Measurements from ENCODE around the gene FOXF1. TPM values are rescaled to one million over a fixed set of nuclear protein-coding genes. Genes with fewer than 3 reads are reported as not detected.

Gene FOXF1
- total RNA-seq, 4 donors from 2014 or later, result 10.8 to 44.1 (median 23.4) TPM

DNA sequence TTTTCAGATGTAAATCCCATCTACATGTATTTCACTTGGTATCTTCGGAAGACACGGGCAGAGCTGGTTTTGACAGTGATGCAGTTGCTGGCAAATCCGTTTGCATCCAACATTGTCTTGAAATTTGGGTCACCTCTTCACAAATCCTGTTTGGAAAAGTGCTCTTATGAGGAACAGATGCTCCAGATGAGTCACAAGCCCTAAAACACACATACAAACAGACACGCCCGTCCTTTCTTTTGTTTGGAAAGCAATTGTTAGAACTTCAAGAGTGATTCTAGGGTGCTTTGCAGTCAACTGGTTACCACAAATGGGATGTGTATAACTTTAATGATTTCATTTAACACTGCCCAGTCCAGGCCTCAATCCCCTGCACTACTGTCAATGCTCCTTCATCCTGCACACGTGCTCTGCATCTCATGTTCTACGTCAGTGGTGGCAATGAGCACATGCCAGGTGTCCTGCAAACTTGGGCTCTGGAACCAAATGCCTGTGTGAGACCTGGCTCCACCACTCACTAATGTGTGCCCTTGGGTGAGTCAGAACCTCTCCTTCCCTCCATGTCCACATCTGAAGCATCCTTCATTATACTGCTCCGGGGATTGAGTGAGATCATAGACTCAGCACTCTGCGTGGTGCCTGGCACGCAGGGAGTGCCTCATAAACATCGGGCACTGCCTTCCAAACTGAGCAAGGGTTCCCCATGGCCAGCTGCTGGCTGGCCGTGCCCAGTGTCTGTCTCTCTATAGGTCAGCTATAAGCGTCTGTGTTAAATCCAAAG lies 19.3 kb upstream of the FOXF1 start:
- no peak for DNase-seq
- Histone ChIP-seq H3K4me1 (peaks cover 3 to 21% (median 13%) of the 10 kb centered on the region in 4 donors), H3K27me3 (peaks cover 39% of the 10 kb centered on the region), H3K9me3 (no peaks in the 10 kb centered on the region), H3K4me3 (no peak overlapping the region), H3K36me3 (no peaks in the 10 kb centered on the region), H3K27ac (peak overlapping the region; percentile 94 to 99 (median 96))
- WGBS, 2 donors (ENCODE audit: low coverage in 1 of 2), result 54 to 69% methylated on average over 5 to 13 of the region's 13 CpGs
- TF ChIP-seq POLR2A (IDR thresholded peaks at IDR 0.05) (no peak), POLR2AphosphoS5 (IDR thresholded peaks at IDR 0.05) (peak in 1 of 3 donors; percentile 6)
- in situ Hi-C loops (cut with MboI; ENCODE audit: low pct_ligation_motif_present in 1 of 4, low pct_unique_long_range_greater_than_20kb in 1 of 4, low sequenced_read_pairs in 3 of 4), result no loop called here
- intact Hi-C loops (cut with DNase I; ENCODE audit: low total_unique reads), result loop anchor here (10.0 kb wide), 1 partner anchor 66 kb away; no protein-coding TSS in a partner anchor

DNA sequence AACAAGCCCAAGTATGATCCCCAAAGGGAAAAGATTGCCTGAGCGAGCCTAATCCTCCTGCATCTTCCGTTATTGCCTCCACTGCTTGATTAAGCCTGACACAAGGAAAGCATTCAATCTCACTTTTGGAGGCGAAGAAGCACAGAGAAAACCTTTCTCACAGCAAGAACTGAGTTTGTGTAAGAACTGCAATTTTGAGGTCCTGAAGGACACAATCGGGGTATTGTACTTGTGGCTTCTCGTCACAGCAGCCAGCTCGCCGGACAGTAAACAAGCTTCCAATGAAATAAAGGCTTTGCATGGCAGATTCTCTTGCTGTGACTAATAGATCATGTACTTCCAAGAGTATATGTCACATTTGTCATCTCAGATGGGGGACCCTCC lies 18.7 kb upstream of the FOXF1 start:
- H3K4me1 ChIP-seq, result peaks cover 3 to 21% (median 13%) of the 10 kb centered on the region in 4 donors
- H3K9me3 ChIP-seq, result no peaks in the 10 kb centered on the region
- peaks cover 45% of the 10 kb centered on the region for H3K27me3 ChIP-seq
- WGBS, 2 donors (ENCODE audit: low coverage in 1 of 2), result 66% methylated on average over 7 of the region's 7 CpGs; no CpG with 5 or more reads in 1 of the 2 donors
- DNase-seq, result no peak
- H3K27ac ChIP-seq, result peak overlapping the region; percentile 94 to 99 (median 96)
- no peaks in the 10 kb centered on the region for H3K36me3 ChIP-seq
- intact Hi-C loops (cut with DNase I; ENCODE audit: low total_unique reads), result loop anchor here (10.0 kb wide), 1 partner anchor 67 kb away; no protein-coding TSS in a partner anchor
- in situ Hi-C loops (cut with MboI; ENCODE audit: low pct_ligation_motif_present in 1 of 4, low pct_unique_long_range_greater_than_20kb in 1 of 4, low sequenced_read_pairs in 3 of 4), result no loop called here
- no peak overlapping the region for H3K4me3 ChIP-seq
- TF ChIP-seq POLR2AphosphoS5 (IDR thresholded peaks at IDR 0.05) (no peak), EP300 (IDR thresholded peaks at IDR 0.05; ENCODE audit: low read depth) (no peak), POLR2A (IDR thresholded peaks at IDR 0.05) (no peak)
- TF ChIP-seq, protein P1, sequence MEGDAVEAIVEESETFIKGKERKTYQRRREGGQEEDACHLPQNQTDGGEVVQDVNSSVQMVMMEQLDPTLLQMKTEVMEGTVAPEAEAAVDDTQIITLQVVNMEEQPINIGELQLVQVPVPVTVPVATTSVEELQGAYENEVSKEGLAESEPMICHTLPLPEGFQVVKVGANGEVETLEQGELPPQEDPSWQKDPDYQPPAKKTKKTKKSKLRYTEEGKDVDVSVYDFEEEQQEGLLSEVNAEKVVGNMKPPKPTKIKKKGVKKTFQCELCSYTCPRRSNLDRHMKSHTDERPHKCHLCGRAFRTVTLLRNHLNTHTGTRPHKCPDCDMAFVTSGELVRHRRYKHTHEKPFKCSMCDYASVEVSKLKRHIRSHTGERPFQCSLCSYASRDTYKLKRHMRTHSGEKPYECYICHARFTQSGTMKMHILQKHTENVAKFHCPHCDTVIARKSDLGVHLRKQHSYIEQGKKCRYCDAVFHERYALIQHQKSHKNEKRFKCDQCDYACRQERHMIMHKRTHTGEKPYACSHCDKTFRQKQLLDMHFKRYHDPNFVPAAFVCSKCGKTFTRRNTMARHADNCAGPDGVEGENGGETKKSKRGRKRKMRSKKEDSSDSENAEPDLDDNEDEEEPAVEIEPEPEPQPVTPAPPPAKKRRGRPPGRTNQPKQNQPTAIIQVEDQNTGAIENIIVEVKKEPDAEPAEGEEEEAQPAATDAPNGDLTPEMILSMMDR (IDR thresholded peaks at IDR 0.05), result no peak

DNA sequence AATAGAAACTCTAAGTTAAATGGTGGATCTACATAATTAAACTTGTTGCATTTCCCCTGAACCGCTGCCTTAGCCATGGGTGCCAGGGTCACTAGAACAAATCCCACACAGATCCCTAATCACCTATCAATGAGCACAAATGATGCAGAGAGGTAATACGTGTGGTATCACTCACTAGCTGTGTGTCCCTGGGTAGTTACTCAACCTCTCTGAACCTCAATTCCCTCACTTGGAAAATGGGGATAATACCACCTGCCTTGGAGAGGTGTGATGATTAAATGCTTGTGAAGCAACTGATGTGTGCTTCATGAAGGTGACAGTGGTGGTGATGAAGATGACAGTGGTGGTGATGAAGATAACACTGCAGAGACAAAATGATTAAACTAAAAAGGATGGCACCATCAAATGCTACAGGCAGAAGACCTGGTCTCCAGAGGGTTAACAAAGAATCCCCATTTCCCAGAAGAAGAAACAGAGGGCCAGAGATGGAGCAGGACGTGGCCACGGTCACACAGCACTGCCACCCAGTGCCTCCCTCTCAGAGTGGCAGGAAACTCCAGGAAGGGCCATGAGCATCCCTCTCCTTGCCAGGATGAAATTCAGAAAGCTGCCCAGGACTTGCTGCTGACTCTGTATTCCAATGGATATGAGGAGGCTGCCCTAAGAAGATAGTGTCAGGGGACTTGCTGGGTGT lies 17.9 kb upstream of the FOXF1 start:
- in situ Hi-C loops (cut with MboI; ENCODE audit: low pct_ligation_motif_present in 1 of 4, low pct_unique_long_range_greater_than_20kb in 1 of 4, low sequenced_read_pairs in 3 of 4), result no loop called here
- H3K9me3 ChIP-seq, result no peaks in the 10 kb centered on the region
- H3K27me3 ChIP-seq, result peaks cover 53% of the 10 kb centered on the region
- no peak for TF ChIP-seq POLR2A (IDR thresholded peaks at IDR 0.05)
- TF ChIP-seq, protein P1 (IDR thresholded peaks at IDR 0.05), result no peak
- TF ChIP-seq EP300 (IDR thresholded peaks at IDR 0.05; ENCODE audit: low read depth), result no peak
- TF ChIP-seq POLR2AphosphoS5 (IDR thresholded peaks at IDR 0.05), result no peak
- DNase-seq, result no peak
- H3K4me3 ChIP-seq, result no peak overlapping the region
- peaks cover 3 to 21% (median 13%) of the 10 kb centered on the region in 4 donors for H3K4me1 ChIP-seq
- 54 to 65% methylated on average over 4 of the region's 4 CpGs for WGBS, 2 donors (ENCODE audit: low coverage in 1 of 2)
- peak overlapping the region; percentile 94 to 99 (median 96) for H3K27ac ChIP-seq
- intact Hi-C loops (cut with DNase I; ENCODE audit: low total_unique reads), result loop anchor here (10.0 kb wide), 1 partner anchor 68 kb away; no protein-coding TSS in a partner anchor
- H3K36me3 ChIP-seq, result no peaks in the 10 kb centered on the region

DNA sequence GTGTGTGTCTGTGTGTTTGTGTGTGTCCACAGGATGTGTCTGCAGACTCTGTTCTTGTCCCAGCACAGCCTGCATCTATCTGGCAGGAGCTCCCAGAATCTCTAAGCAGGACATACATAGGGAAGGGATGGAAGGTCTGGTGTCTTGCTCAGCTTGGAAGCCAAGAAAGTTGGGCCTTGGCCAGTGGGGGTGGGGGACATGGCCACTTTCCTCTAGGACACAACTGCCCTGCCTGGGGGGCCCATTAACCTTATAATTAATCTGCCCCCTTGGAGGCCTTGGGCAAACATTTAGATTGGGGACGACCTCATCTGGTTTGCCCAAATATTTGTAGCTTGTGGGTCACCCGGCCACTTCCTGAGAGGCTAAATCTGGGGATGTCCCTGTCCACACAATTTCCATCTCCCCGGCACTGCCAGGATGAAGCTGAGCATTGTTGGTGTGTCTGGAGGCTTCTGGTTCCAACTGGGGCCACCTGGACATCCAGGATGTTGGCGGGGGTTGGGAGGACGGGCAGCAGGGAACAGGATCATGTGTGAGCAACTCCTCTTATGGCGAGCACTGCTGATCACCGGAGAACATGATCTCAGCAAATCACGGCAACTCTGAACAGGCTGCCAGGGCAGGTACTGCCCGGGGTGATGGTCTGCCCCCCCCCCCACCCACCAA lies 17.2 kb upstream of the FOXF1 start:
- in situ Hi-C loops (cut with MboI; ENCODE audit: low pct_ligation_motif_present in 1 of 4, low pct_unique_long_range_greater_than_20kb in 1 of 4, low sequenced_read_pairs in 3 of 4), result no loop called here
- DNase-seq, result no peak
- no peak for TF ChIP-seq EP300 (IDR thresholded peaks at IDR 0.05; ENCODE audit: low read depth)
- TF ChIP-seq, protein P1 (IDR thresholded peaks at IDR 0.05), result no peak
- no peak for TF ChIP-seq POLR2AphosphoS5 (IDR thresholded peaks at IDR 0.05)
- no peak for TF ChIP-seq POLR2A (IDR thresholded peaks at IDR 0.05)
- H3K4me1 ChIP-seq, result peaks cover 3 to 21% (median 13%) of the 10 kb centered on the region in 4 donors
- peaks cover 60% of the 10 kb centered on the region for H3K27me3 ChIP-seq
- H3K27ac ChIP-seq, result peak overlapping the region; percentile 94 to 99 (median 96)
- no peak overlapping the region for H3K4me3 ChIP-seq
- WGBS, 2 donors (ENCODE audit: low coverage in 1 of 2), result 20% methylated on average over 9 of the region's 9 CpGs; no CpG with 5 or more reads in 1 of the 2 donors
- no peaks in the 10 kb centered on the region for H3K9me3 ChIP-seq
- H3K36me3 ChIP-seq, result no peaks in the 10 kb centered on the region
- intact Hi-C loops (cut with DNase I; ENCODE audit: low total_unique reads), result loop anchor here (10.0 kb wide), 1 partner anchor 68 kb away; no protein-coding TSS in a partner anchor
